Activated T-cell treated with anti-CD3 and anti-CD28 coated beads for 1 hour (primary cell): ENCODE measurements around the gene TNPO1.

ENCODE experiments used
- DNase-seq: peaks from one replicate; pipeline ENCODE4 v3.0.0-alpha.2; 2020; ENCODE audit warnings: low read depth

The TNPO1 gene

GRCh38 chr5:72818866-72819534 lies 2.5 kb downstream of the TNPO1 start:
- peak; percentile 22 for DNase-seq

- DNase-seq: no peak
These were observed 5.3 kb downstream of the TNPO1 start for GRCh38 chr5:72821776-72822175.

- no peak for DNase-seq
These were observed 6.5 kb downstream of the TNPO1 start for GRCh38 chr5:72822944-72823343.

DNA sequence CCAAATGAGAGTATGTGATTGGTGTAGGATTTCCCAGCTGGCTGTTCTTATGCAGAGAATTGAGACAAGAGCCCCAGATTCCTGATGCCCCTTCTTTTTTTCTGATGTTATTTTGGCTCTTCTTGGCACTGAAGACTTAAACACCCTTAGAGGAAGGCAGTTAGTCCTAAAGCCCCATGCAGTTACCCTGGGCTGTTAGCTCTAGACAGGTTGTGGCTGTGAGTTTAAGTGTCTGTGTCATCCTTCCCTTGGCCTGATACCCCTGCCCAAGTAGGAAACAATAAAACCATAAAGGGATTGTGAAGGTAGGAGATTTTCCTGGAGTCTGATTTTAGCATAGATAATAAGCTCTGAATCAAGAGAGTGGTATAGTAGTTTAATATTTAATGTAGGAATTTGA lies 13.2 kb downstream of the TNPO1 start:
- DNase-seq: no peak

- DNase-seq: no peak
These were observed 13.9 kb downstream of the TNPO1 start for GRCh38 chr5:72830362-72830761.

GRCh38 chr5:72831685-72832084 lies 15.2 kb downstream of the TNPO1 start:
- DNase-seq: no peak

- DNase-seq: no peak
These were observed 18.5 kb downstream of the TNPO1 start for GRCh38 chr5:72834924-72835323.

- DNase-seq: no peak
These were observed 19.2 kb downstream of the TNPO1 start for GRCh38 chr5:72835633-72836032.

DNA sequence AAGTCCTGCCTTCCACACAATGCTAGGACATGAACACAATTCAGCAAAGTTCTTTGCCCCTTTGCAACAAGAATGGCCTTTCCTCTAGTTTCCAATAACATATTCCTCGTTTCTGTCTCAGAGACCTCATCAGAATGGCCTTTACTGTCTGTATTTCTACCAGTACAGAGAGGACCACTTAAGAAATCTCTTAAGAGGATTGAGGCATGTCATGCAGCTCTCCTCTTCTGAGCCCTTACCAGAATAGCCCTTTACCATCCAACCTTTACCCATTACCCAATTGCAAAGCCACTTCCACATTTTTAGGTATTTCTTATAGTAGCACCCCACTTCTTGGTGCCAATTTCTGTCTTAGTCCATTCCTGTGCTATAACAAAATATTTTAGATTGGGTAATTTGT lies 20.3 kb downstream of the TNPO1 start:
- no peak for DNase-seq

DNA sequence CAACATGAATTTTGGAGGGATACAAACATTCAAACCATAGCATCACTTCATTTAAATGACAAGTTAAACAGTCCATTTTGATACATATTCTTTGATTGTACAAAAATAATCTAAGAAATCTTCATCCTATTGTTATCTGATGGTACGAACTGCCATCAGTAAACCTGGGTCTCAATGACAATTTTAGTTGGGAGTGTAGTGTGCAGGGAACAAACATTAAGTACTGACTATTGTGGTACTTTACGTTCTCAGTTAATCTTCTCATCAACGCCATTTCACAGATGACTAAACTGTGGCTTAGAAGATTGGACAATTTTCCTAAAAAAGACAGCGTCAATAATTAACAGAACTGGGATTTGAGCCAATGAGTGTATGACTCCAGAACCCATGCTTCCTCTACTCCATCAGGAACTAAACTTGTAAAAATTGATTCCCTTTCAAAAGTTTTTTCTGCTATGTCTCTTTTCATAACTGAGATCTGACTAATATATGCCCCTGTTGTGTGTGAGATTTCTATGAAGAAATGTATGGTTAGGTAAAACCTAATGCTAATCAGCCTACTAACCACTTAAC lies 21.1 kb downstream of the TNPO1 start:
- DNase-seq: no peak

DNA sequence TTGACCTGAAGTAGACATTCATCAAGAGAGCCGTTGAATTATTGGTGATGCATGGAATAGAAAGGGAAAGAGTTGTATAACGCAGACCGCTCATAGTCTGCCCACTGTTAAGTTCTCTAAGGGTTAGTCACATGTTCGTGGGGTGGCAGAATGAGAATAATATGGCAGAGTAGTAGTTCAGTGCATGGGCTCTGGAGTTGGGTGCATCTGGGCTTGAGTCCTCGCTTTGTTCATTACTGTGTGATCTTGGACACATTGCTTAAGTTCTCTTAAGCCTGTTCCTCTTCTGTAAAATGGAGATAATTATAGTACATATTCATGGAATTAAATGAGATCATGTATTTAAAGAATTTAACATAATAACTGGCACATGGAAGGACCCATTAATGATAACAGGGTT lies 23.6 kb downstream of the TNPO1 start:
- DNase-seq: no peak

- no peak for DNase-seq
These were observed 25.5 kb downstream of the TNPO1 start for GRCh38 chr5:72841756-72842535.

GRCh38 chr5:72842816-72843215 lies 26.4 kb downstream of the TNPO1 start:
- DNase-seq: no peak

DNA sequence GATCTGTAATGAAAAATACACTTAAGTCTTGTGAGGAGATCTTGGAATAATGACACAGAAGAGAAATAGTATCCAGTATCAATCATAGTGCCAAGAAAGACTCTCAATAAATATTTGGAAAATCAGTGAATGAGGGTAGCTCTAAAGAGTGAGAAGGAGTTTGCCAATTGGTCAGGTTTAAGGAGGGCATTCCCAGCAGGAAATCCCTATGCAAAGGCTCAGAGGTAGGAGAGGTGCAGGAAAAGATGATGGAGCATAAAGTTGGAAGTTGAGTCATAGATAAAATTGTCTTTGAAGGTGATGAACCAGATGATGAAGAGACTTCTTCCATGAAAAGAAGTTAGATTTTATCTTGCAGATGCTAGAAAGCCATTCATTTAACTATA lies 27.8 kb downstream of the TNPO1 start:
- no peak for DNase-seq

- no peak for DNase-seq
These were observed 29.4 kb downstream of the TNPO1 start for GRCh38 chr5:72845889-72846288.

DNA sequence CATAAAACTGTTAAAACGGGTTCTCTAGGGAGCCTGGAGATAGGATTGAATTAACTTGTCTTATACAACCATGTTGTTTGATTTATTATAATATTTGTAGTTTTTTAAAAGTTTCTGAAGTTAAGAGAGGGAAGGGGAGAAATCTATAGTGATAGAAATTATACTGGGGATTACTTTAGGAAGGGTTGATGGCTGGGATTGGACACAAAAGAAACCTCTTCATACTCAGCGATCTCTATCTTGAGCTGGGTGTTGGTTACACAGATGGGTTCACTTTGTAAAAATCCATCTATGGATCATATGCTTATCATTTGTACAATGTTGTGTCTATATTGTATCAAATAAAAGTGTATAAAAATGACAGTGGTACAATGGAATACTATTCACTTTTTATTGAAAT lies 30.0 kb downstream of the TNPO1 start:
- no peak for DNase-seq

GRCh38 chr5:72847439-72847838 lies 31.0 kb downstream of the TNPO1 start:
- no peak for DNase-seq

DNA sequence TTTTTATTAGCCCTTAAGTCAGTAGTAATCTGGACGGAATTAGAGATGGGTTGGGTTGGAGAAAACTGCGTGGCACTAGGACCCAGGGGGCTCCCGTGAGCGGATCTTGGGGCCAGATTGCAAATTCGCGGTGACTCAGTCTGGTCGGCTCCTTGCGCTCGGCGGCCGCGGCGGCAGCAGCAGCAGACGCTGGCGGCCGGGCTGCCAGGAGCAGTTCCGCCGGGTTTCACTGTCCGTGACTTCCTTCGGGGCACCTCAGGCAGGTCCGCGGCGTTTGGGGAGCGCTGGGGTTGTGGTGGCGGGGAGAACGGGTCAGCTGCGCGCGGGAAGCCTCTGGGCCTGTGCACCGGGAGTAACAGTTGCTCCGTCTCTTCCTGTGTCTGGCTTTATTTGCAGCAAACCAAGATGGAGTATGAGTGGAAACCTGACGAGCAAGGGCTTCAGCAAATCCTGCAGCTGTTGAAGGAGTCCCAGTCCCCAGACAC lies 31.6 kb downstream of the TNPO1 start:
- peak; percentile 74 for DNase-seq

DNA sequence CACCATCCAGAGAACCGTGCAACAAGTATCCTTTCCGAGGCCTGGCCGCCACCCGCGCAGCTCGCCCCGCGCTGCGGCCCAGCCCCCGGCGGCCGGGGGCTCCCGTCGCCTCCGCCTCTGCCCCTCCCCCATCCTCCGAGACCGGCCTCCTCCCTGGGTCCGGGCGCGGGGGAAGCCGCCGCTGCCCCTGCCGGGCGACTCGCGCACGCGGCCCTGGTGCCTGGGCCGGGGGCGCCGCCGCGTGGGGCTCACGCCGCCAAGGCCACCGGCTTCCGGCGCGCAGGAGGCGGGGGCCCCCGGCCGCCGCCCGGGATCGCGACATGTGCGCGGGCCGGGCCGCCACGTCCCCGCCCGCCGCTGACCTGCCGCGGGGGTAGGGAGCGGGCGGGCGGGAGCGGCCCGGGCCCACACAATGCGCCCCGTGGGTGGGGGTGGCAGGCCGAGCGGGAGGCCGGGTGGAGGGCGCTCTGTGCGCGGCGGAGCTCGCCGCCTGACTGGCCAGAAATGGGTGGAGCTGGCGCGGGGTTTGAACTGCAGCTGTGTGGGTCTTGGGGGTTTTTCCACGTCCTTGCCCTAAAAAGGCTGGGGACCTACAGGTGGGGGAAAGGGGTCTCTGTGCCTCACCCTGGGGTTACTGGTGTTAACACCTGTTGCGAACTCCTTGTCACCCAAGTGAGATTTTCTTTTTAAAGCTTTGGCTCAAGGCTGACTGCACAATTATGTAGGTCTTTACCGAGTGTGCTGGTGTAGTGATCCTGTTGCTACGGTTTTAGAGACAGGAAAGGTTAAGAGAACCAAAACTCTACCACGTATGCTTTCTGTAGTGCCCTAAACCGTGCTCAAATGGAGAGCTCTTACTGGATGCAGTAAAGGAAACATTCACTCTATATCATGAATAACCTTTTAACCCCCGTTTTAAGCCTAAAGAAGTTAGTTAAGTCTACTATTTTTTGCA lies 32.3 kb downstream of the TNPO1 start:
- DNase-seq: peak; percentile 33

DNA sequence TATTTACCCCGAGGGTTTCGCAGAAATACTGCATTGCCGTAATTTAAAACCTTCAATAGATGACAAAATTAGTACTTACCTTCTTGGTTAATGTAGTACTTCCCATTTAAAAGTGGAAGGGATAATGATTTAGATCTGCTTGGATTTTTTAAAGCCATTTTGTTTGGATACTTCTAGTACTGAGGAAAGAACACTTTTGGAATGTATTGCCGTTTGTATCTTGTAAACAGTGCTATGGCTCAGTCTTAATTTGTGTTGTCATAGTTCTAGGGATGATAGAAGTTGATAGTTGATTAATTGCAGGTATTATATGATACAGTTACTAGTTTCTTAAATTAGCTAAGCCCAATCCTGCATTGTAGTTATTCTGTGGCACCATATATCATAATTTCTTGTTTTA lies 33.1 kb downstream of the TNPO1 start:
- no peak for DNase-seq

DNA sequence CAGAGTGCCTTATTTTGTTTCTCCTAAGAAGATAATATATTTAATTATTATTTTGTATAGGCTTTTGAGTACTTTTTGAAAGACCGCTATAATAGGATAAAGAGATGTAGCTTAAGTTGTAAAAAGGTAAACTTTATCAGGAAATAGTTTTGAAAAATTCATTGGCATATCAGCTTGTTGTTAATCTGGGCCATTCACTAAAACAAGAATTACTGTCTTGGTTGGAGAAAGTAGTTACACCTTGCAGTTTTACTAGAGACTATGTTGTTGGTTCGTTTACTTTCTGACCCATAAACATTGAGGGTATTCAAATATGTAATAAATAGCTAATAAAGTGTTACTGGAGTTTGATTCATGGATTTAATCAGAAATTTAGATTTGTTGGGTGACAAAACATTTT lies 33.7 kb downstream of the TNPO1 start:
- no peak for DNase-seq

DNA sequence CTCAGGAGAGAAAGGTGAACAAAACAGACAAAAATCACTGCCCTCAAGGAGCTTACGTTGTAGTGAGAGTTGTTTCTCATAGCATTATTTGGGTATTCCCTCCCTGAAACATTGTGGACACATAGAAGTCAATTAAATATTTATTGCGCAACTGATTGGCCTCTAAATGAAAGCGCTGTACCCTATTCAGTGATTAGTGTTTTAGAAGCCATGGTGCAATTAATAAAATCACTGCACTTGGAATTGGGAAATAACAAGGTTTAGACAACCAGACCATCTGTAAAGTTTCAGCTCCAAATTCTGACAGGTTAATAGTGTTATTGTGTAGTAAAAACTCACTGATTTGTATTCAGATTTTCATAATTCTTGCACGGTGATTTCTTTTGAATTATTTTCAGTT lies 35.9 kb downstream of the TNPO1 start:
- DNase-seq: no peak
